SK-N-SH (cell line): Measurements from ENCODE around the gene NDUFB8. TPM values are rescaled to one million over a fixed set of nuclear protein-coding genes. Genes with fewer than 3 reads are reported as not detected.
A peak's percentile ranks its signal among the peaks of the same experiment; 100 is the strongest.

ENCODE experiments used
- CTCF ChIA-PET: fragments of 300-600, 350-600 bp; formaldehyde crosslinking; extraction: SDS; loops from one replicate; lab custom pipeline; 2021; lab: Yijun Ruan, JAX
- POLR2A ChIA-PET: fragments of 350-600 bp; sonication (Branson Sonifier 250); formaldehyde crosslinking; extraction: SDS; loops from one replicate; lab custom pipeline; 2020; ENCODE audit warnings: antibody characterized with exemption, inconsistent platforms; lab: Yijun Ruan, JAX
- DNase-seq: peaks from one replicate; pipeline ENCODE4 v3.0.0; 2012
- H2AFZ ChIP-seq: fragments of 200-600 bp; sonication (generic); 2 replicates; pipeline ENCODE4 v1.8.1; 2016; ENCODE audit warnings: antibody characterized with exemption, mild to moderate bottlenecking, low read depth
- H3F3A ChIP-seq: fragments of 200-600 bp; sonication (generic); replicated peaks from 2 replicates; pipeline ENCODE3; 2016; ENCODE audit warnings: antibody characterized with exemption, mild to moderate bottlenecking; ENCODE audit not compliant: insufficient read depth
- H3K27ac ChIP-seq, 2 experiments: fragments of 200-500 bp in 1 of 2; fragments of 200-600 bp in 1 of 2; sonication (Bioruptor generic) in 1 of 2; sonication (generic), shearing (Covaris generic) in 1 of 2; 2 replicates each; pipeline versions ENCODE4 v1.5.1 to v1.6.1; 2014 to 2016; ENCODE audit warnings: low read depth in 2 of 2, inconsistent platforms in 1 of 2, low read length in 1 of 2, mild to moderate bottlenecking in 1 of 2, mixed read lengths in 1 of 2
- H3K27me3 ChIP-seq: fragments of 200-600 bp; sonication (generic), shearing (Covaris generic); 2 replicates; pipeline ENCODE4 v1.6.1; 2016; ENCODE audit warnings: mixed run types; ENCODE audit not compliant: insufficient read depth
- H3K36me3 ChIP-seq, 2 experiments: fragments of 200-500 bp in 1 of 2; fragments of 200-600 bp in 1 of 2; sonication (Bioruptor generic) in 1 of 2; sonication (generic) in 1 of 2; replicated peaks in 1 of 2; 2 replicates each; pipeline versions ENCODE3 to v1.5.1; 2014 to 2016; ENCODE audit warnings: low read length in 1 of 2, mild to moderate bottlenecking in 1 of 2; ENCODE audit not compliant: insufficient read depth in 2 of 2, control insufficient read depth in 1 of 2
- H3K4me1 ChIP-seq, 2 experiments: fragments of 200-500 bp in 1 of 2; fragments of 200-600 bp in 1 of 2; sonication (Bioruptor generic) in 1 of 2; sonication (generic), shearing (Covaris generic) in 1 of 2; 2 replicates each; pipeline versions ENCODE4 v1.5.1 to v1.6.1; 2014 to 2016; ENCODE audit warnings: low read depth in 1 of 2, low read length in 1 of 2, mixed run types in 1 of 2; ENCODE audit not compliant: insufficient read depth in 2 of 2, control insufficient read depth in 1 of 2
- H3K4me2 ChIP-seq: fragments of 200-600 bp; sonication (generic), shearing (Covaris generic); 2 replicates; pipeline ENCODE4 v1.6.1; 2017; ENCODE audit warnings: mixed run types
- H3K4me3 ChIP-seq, 2 experiments: fragments of 200-500 bp in 1 of 2; fragments of 200-600 bp in 1 of 2; sonication (Bioruptor generic) in 1 of 2; sonication (generic), shearing (Covaris generic) in 1 of 2; 2 replicates each; pipeline versions ENCODE4 v1.5.1 to v1.8.1; 2014 to 2016; ENCODE audit warnings: low read depth in 2 of 2, inconsistent platforms in 1 of 2, low read length in 1 of 2, mild to moderate bottlenecking in 1 of 2, mixed read lengths in 1 of 2, moderate library complexity in 1 of 2
- H3K79me2 ChIP-seq: fragments of 200-600 bp; sonication (generic); 2 replicates; pipeline ENCODE4 v1.8.1; 2017; ENCODE audit warnings: mild to moderate bottlenecking; ENCODE audit not compliant: insufficient read depth
- H3K9ac ChIP-seq: fragments of 200-600 bp; sonication (generic); 2 replicates; pipeline ENCODE4 v1.6.1; 2017; ENCODE audit warnings: mixed run types
- H3K9me2 ChIP-seq: fragments of 200-600 bp; sonication (generic); 2 replicates; pipeline ENCODE4 v1.6.1; 2017; ENCODE audit warnings: mixed run types
- H3K9me3 ChIP-seq: fragments of 200-600 bp; sonication (generic); 2 replicates; pipeline ENCODE4 v1.6.1; 2017; ENCODE audit warnings: mixed run types, mild to moderate bottlenecking, moderate library complexity
- H4K20me1 ChIP-seq: fragments of 200-600 bp; sonication (generic); 2 replicates; pipeline ENCODE4 v1.6.1; 2017; ENCODE audit warnings: mild to moderate bottlenecking, mixed run types; ENCODE audit not compliant: insufficient read depth
- CTCF ChIP-seq: fragments of 200-600 bp; sonication (generic); IDR thresholded peaks from 2 replicates; pipeline ENCODE4 v1.6.1; 2017; ENCODE audit warnings: antibody characterized with exemption, mild to moderate bottlenecking, moderate library complexity
- EP300 ChIP-seq, 2 experiments: IDR thresholded peaks; 2 replicates each; pipeline versions ENCODE4 v1.4.0 to v1.6.1; 2012; ENCODE audit warnings: borderline replicate concordance in 1 of 2, low read depth in 1 of 2, low read length in 1 of 2
- EZH2phosphoT487 ChIP-seq: fragments of 200-600 bp; sonication (generic); IDR thresholded peaks from 2 replicates; pipeline ENCODE4 v1.6.1; 2017; ENCODE audit warnings: low read depth, mixed run types, mild to moderate bottlenecking, antibody characterized with exemption, moderate library complexity, borderline replicate concordance
- FOXJ3 ChIP-seq: sonication (generic); formaldehyde crosslinking; IDR thresholded peaks from 2 replicates; pipeline ENCODE4 v1.5.1; 2020; ENCODE audit warnings: mild to moderate bottlenecking, missing genetic modification reagents
- GATA2 ChIP-seq: sonication (generic); formaldehyde crosslinking; IDR thresholded peaks from 2 replicates; pipeline ENCODE4 v1.5.0; 2020; ENCODE audit warnings: mild to moderate bottlenecking, missing genetic modification reagents
- NFIC ChIP-seq: IDR thresholded peaks from 2 replicates; pipeline ENCODE4 v1.4.0; 2012; ENCODE audit warnings: borderline replicate concordance
- NRF1 ChIP-seq: IDR thresholded peaks from 2 replicates; pipeline ENCODE4 v1.6.1; 2012; ENCODE audit warnings: low read depth, mild to moderate bottlenecking, low read length
- POLR2AphosphoS5 ChIP-seq: IDR thresholded peaks from 2 replicates; pipeline ENCODE4 v1.6.1; 2012; ENCODE audit warnings: low read depth, low read length
- RAD21 ChIP-seq: IDR thresholded peaks from 2 replicates; pipeline ENCODE4 v1.6.1; 2012; ENCODE audit warnings: mild to moderate bottlenecking, low read length
- REST ChIP-seq: IDR thresholded peaks from 2 replicates; pipeline ENCODE4 v1.6.1; 2012; ENCODE audit warnings: mild to moderate bottlenecking, low read depth, low read length, moderate library complexity
- SIN3A ChIP-seq: IDR thresholded peaks from 2 replicates; pipeline ENCODE4 v1.6.1; 2012; ENCODE audit warnings: low read depth, mild to moderate bottlenecking, low read length, moderate library complexity, borderline replicate concordance
- TCF12 ChIP-seq: IDR thresholded peaks from 2 replicates; pipeline ENCODE4 v1.4.0; 2012
- TEAD4 ChIP-seq: IDR thresholded peaks from 2 replicates; pipeline ENCODE4 v1.4.0; 2012; ENCODE audit warnings: mild to moderate bottlenecking, borderline replicate concordance; ENCODE audit not compliant: insufficient read depth
- YY1 ChIP-seq: IDR thresholded peaks from 2 replicates; pipeline ENCODE4 v1.4.0; 2012; ENCODE audit warnings: low read depth, mild to moderate bottlenecking
- WGBS: methylation state at CpG from one replicate; pipeline ENCODE4 v1.1.6; 2017; ENCODE audit warnings: low lambda C conversion rate; 5-methylcytosine and 5-hydroxymethylcytosine counted together
- polyA plus RNA-seq, 3 experiments: library from polyadenylated mRNA; depleted of rRNA; stranded (reverse); fragments of >200 nt; gene quantifications; 2 replicates each; pipeline ENCODE4 v1.2.3, GENCODE V29; 2012
- TF ChIP-seq, protein P1 (sequence below): fragments of 150-350 bp; IDR thresholded peaks from 2 replicates; pipeline ENCODE4 v1.6.1; 2016; ENCODE audit warnings: mild to moderate bottlenecking, low read depth, low read length
- TF ChIP-seq, protein P2 (sequence below): IDR thresholded peaks from 2 replicates; pipeline ENCODE4 v1.4.0; 2012; ENCODE audit warnings: low read depth, borderline replicate concordance

NDUFB8 gene
- polyA plus RNA-seq, 1 of the 3 experiments (the other 2 are of a cell fraction): 368 TPM

- TF ChIP-seq REST (no peak), FOXJ3 (CRISPR knock-in tag) (no peak), POLR2AphosphoS5 (no peak), NRF1 (no peak)
These were observed 10.9 kb downstream of the NDUFB8 start (continued) for GRCh38 chr10:100518761-100519241.

DNA sequence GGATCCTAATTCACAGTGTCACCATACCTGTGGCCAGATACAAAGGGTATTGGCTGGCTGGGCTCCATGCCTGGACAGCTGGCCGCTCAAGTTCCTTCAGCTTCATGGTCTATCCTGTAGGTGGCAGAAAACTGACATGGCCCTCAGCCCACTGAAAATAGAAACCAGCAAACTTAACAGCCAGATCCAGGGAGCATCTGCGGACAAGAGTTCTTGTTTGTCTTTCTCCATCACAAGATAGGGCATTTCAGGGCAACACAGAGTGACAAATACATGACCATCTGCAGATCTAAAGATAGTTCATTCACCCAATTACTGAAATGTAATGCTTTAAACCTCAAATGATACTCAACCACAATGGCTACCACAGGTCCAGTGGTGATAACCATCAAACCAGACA, 12.8 kb downstream of the NDUFB8 start:
- no peak overlapping the region for H2AFZ ChIP-seq
- H3K9me3 ChIP-seq: no peaks in the 10 kb centered on the region
- ChIA-PET POLR2A (no interaction called here), CTCF (interaction anchor here (1.3 to 8.4 kb wide), 8 partner anchors 10 to 362 kb away, joined by 4 to 126 read pairs (median 58); partner anchors contain the start of genes HIF1AN and NDUFB8)
- peak; percentile 36 for DNase-seq
- WGBS: 79% methylated on average over 2 of the region's 2 CpGs
- no peaks in the 10 kb centered on the region for H3K27me3 ChIP-seq
- TF ChIP-seq, protein P1, sequence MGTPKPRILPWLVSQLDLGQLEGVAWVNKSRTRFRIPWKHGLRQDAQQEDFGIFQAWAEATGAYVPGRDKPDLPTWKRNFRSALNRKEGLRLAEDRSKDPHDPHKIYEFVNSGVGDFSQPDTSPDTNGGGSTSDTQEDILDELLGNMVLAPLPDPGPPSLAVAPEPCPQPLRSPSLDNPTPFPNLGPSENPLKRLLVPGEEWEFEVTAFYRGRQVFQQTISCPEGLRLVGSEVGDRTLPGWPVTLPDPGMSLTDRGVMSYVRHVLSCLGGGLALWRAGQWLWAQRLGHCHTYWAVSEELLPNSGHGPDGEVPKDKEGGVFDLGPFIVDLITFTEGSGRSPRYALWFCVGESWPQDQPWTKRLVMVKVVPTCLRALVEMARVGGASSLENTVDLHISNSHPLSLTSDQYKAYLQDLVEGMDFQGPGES: no peak
- TF ChIP-seq YY1 (no peak), CTCF (peak; percentile 32), EZH2phosphoT487 (no peak), TCF12 (no peak), EP300 (IDR thresholded peaks at IDR 0.05; ENCODE audit: borderline replicate concordance in 1 of 2, low read depth in 1 of 2, low read length in 1 of 2) (no peak), TEAD4 (no peak), NFIC (no peak), GATA2 (CRISPR knock-in tag) (peak; percentile 14; the same call in 1 of the 2 replicates), REST (no peak), RAD21 (no peak), SIN3A (no peak)
- TF ChIP-seq, protein P2, sequence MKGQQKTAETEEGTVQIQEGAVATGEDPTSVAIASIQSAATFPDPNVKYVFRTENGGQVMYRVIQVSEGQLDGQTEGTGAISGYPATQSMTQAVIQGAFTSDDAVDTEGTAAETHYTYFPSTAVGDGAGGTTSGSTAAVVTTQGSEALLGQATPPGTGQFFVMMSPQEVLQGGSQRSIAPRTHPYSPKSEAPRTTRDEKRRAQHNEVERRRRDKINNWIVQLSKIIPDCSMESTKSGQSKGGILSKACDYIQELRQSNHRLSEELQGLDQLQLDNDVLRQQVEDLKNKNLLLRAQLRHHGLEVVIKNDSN: no peak
- no peaks in the 10 kb centered on the region for H4K20me1 ChIP-seq
- H3K9me2 ChIP-seq: no peaks in the 10 kb centered on the region
- H3K36me3 ChIP-seq: no peaks in the 10 kb centered on the region
- peaks cover 11% of the 10 kb centered on the region for H3F3A ChIP-seq
- H3K27ac ChIP-seq: no peak overlapping the region
- H3K4me1 ChIP-seq: peaks cover 5 to 8% of the 10 kb centered on the region in 2 experiments; a peak in 3 of 4 replicates
- H3K79me2 ChIP-seq: no peaks in the 10 kb centered on the region
- H3K9ac ChIP-seq: no peak overlapping the region
- no peak overlapping the region for H3K4me2 ChIP-seq
- H3K4me3 ChIP-seq: no peak overlapping the region
